ENCODE data around the gene SORCS2.

GRCh38 chr4:7466904-7467303 is 274.6 kb downstream of the SORCS2 start:
- TF ChIP-seq, protein P1, sequence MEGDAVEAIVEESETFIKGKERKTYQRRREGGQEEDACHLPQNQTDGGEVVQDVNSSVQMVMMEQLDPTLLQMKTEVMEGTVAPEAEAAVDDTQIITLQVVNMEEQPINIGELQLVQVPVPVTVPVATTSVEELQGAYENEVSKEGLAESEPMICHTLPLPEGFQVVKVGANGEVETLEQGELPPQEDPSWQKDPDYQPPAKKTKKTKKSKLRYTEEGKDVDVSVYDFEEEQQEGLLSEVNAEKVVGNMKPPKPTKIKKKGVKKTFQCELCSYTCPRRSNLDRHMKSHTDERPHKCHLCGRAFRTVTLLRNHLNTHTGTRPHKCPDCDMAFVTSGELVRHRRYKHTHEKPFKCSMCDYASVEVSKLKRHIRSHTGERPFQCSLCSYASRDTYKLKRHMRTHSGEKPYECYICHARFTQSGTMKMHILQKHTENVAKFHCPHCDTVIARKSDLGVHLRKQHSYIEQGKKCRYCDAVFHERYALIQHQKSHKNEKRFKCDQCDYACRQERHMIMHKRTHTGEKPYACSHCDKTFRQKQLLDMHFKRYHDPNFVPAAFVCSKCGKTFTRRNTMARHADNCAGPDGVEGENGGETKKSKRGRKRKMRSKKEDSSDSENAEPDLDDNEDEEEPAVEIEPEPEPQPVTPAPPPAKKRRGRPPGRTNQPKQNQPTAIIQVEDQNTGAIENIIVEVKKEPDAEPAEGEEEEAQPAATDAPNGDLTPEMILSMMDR (IDR thresholded peaks at IDR 0.05) = no peak
- TF ChIP-seq POLR2AphosphoS5 (IDR thresholded peaks at IDR 0.05) (no peak), POLR2A (IDR thresholded peaks at IDR 0.05) (no peak)
